Measurements from ENCODE around the gene C20orf204.

GRCh38 chr20:64041781-64042053, 5.7 kb downstream of the C20orf204 start:
- TF ChIP-seq EP300 (IDR thresholded peaks at IDR 0.05) (no peak), CTCF (IDR thresholded peaks at IDR 0.05) (no peak), POLR2A (IDR thresholded peaks at IDR 0.05; ENCODE audit: low read depth) (no peak)

Measured in esophagus muscularis mucosa (tissue), 4 donors.